NB4 (cell line): ENCODE measurements around the gene MMP1.

Source experiments
- CTCF ChIP-seq: IDR thresholded peaks from one replicate; pipeline ENCODE4 v1.5.1; 2012; ENCODE audit warnings: low read depth, low read length
- POLR2A ChIP-seq: IDR thresholded peaks from 2 replicates; pipeline ENCODE4 v1.6.1; 2011; ENCODE audit warnings: mild to moderate bottlenecking; ENCODE audit not compliant: insufficient read length; ENCODE audit errors: extremely low read depth

GRCh38 chr11:102832612-102833011 lies 34.7 kb upstream of the MMP1 start:
- TF ChIP-seq POLR2A (no peak), CTCF (no peak)
